ENCODE data around the gene SSC5D.

The SSC5D gene

GRCh38 chr19:55536951-55537740 is 48.9 kb downstream of the SSC5D start, which contains the start of gene SBK2:
Gene SBK2, minus strand, starts transcription at chr19:55537133. Its CDS starts 839 bp downstream, at chr19:55536294.
- DNase-seq (ENCODE audit: low read depth) = no peak

- DNase-seq (ENCODE audit: low read depth) = peak; percentile 28
Measured at GRCh38 chr19:55537741-55538111, 49.5 kb downstream of the SSC5D start.

- no peak for DNase-seq (ENCODE audit: low read depth)
Measured at GRCh38 chr19:55538132-55538531, 49.9 kb downstream of the SSC5D start.

GRCh38 chr19:55539090-55539984 is 51.1 kb downstream of the SSC5D start:
- DNase-seq (ENCODE audit: low read depth) = no peak

GRCh38 chr19:55540619-55541018 is 52.4 kb downstream of the SSC5D start:
- no peak for DNase-seq (ENCODE audit: low read depth)

GRCh38 chr19:55541091-55541490 is 52.9 kb downstream of the SSC5D start:
- DNase-seq (ENCODE audit: low read depth) = no peak

GRCh38 chr19:55542292-55542855 is 54.1 kb downstream of the SSC5D start:
- no peak for DNase-seq (ENCODE audit: low read depth)

GRCh38 chr19:55543567-55543966 is 55.3 kb downstream of the SSC5D start:
- no peak for DNase-seq (ENCODE audit: low read depth)

GRCh38 chr19:55544014-55544413 is 55.8 kb downstream of the SSC5D start:
- no peak for DNase-seq (ENCODE audit: low read depth)

GRCh38 chr19:55544776-55545439 is 56.7 kb downstream of the SSC5D start:
- DNase-seq (ENCODE audit: low read depth) = no peak

- DNase-seq (ENCODE audit: low read depth) = no peak
Measured at GRCh38 chr19:55545443-55545842, 57.2 kb downstream of the SSC5D start, which contains the start of gene SBK3. Gene SBK3, minus strand, starts transcription at chr19:55545543. Its CDS starts 0 bp downstream, at chr19:55545543.

GRCh38 chr19:55546011-55546410 is 57.8 kb downstream of the SSC5D start:
- no peak for DNase-seq (ENCODE audit: low read depth)

- no peak for DNase-seq (ENCODE audit: low read depth)
Measured at GRCh38 chr19:55546822-55547614, 58.8 kb downstream of the SSC5D start.

GRCh38 chr19:55549500-55550320 is 61.5 kb downstream of the SSC5D start:
- DNase-seq (ENCODE audit: low read depth) = peak; percentile 77

GRCh38 chr19:55550321-55550650 is 62.0 kb downstream of the SSC5D start:
- no peak for DNase-seq (ENCODE audit: low read depth)

- no peak for DNase-seq (ENCODE audit: low read depth)
Measured at GRCh38 chr19:55552206-55552605, 64.0 kb downstream of the SSC5D start.

- DNase-seq (ENCODE audit: low read depth) = no peak
Measured at GRCh38 chr19:55552620-55553019, 64.4 kb downstream of the SSC5D start.

GRCh38 chr19:55553217-55554182 is 65.3 kb downstream of the SSC5D start:
- DNase-seq (ENCODE audit: low read depth) = no peak

- no peak for DNase-seq (ENCODE audit: low read depth)
Measured at GRCh38 chr19:55554302-55554701, 66.1 kb downstream of the SSC5D start.

Data from HS-5 (cell line).